ENCODE data around the gene GAREM2. TPM values are rescaled to one million over a fixed set of nuclear protein-coding genes. Genes with fewer than 3 reads are reported as not detected.

Gene GAREM2
- total and polyA plus RNA-seq, 9 of the 15 experiments (the other 6 are each of a cell fraction or from before 2014, with no cell fraction given): 1.7 to 12.4 (median 2.5) TPM

GRCh38 chr2:26184555-26185303, 11.8 kb downstream of the GAREM2 start:
- Histone ChIP-seq H2AFZ (ENCODE audit: low read depth, low read length) (peak overlapping the region; percentile 99), H3K27me3 (ENCODE audit: control insufficient read depth in 2 of 2, insufficient read depth in 2 of 2, low read length in 2 of 2) (no peaks in the 10 kb centered on the region), H3K9ac (ENCODE audit: insufficient read depth in 1 of 2, low read depth in 2 of 2, low read length in 2 of 2) (peak overlapping the region; percentile 79 to 92), H3K9me1 (ENCODE audit: control insufficient read depth, insufficient read depth, low read length) (no peaks in the 10 kb centered on the region), H4K20me1 (replicated peaks; ENCODE audit: control insufficient read depth, insufficient read depth, low read length) (no peaks in the 10 kb centered on the region), H3K4me2 (ENCODE audit: insufficient read depth, low read length) (peak overlapping the region; percentile 77), H3K79me2 (ENCODE audit: control insufficient read depth, insufficient read depth, low read length) (peaks cover 9% of the 10 kb centered on the region; the same call in 2 of the 3 replicates), H3K9me3 (replicated peaks; ENCODE audit: control insufficient read depth, insufficient read depth, low read depth, low read length) (no peaks in the 10 kb centered on the region), H3K4me1 (replicated peaks in 1 of 2; ENCODE audit: control insufficient read depth in 2 of 2, insufficient read depth in 2 of 2, low read length in 2 of 2) (peaks cover 14 to 36% of the 10 kb centered on the region in 2 experiments; a peak in 4 of 5 replicates), H3K27ac (ENCODE audit: extremely low read depth, low read depth, low read length) (peak overlapping the region; percentile 69; the same call in 2 of the 3 replicates), H3K4me3 (peak overlapping the region; percentile 68), H3K36me3 (ENCODE audit: control insufficient read depth, insufficient read depth, low read length) (peaks cover 16% of the 10 kb centered on the region; the same call in 2 of the 3 replicates)
- intact Hi-C loops (cut with micrococcal nuclease): no loop called here
- in situ Hi-C loops (cut with MboI): no loop called here
- peak; percentile 88 to 92 (median 91) for DNase-seq (ENCODE audit: extremely low read depth in 1 of 4, low spot score in 3 of 4)
- FAIRE-seq: peak; percentile 62
- POLR2A ChIA-PET: interaction anchor here (0.5 to 1.4 kb wide), 7 partner anchors 12 to 234 kb away, joined by 3 to 4 read pairs (median 3); partner anchors contain the start of genes HADHA, HADHB and RAB10
- BruUV-seq (replicated peaks): no TSS peak
- 14% methylated on average over 77 of the region's 114 CpGs for WGBS (ENCODE audit: insufficient coverage, low coverage, missing lambda C conversion rate)
- CTCF ChIA-PET (ENCODE audit: low intra/inter-chr PET ratio): interaction anchor here (0.5 to 1.2 kb wide), 3 partner anchors 9 to 38 kb away, joined by 3 to 5 read pairs (median 4); no protein-coding TSS in a partner anchor
- peak; percentile 96 for ATAC-seq
- TF ChIP-seq SIN3A (IDR thresholded peaks at IDR 0.05; ENCODE audit: borderline replicate concordance in 2 of 2, control insufficient read depth in 1 of 2, low read depth in 2 of 2, low read length in 2 of 2): 0 out of 4 replicates have a peak, but pooled peaks have one; percentile 17 to 43
- TF ChIP-seq SNIP1 (IDR thresholded peaks at IDR 0.05; ENCODE audit: low read depth): no peak
- peak; percentile 64 to 91 (median 81) for TF ChIP-seq CTCF (IDR thresholded peaks at IDR 0.05 in 2 of 3, conservative IDR thresholded peaks at IDR 0.05 in 1 of 3; ENCODE audit: insufficient read depth in 2 of 3, low read depth in 1 of 3, low read length in 3 of 3)
- peak; percentile 85 for TF ChIP-seq RBFOX2 (IDR thresholded peaks at IDR 0.05; ENCODE audit: low read depth, low read length)
- no peak for TF ChIP-seq POLR2H (tag; IDR thresholded peaks at IDR 0.05; ENCODE audit: low read depth)
- no peak for TF ChIP-seq RFX5 (IDR thresholded peaks at IDR 0.05; ENCODE audit: low read depth, low read length)
- peak; percentile 78 for TF ChIP-seq GABPB1 (CRISPR knock-in tag; IDR thresholded peaks at IDR 0.05)
- peak; percentile 84 for TF ChIP-seq HDAC8 (tag; IDR thresholded peaks at IDR 0.05)
- no peak for TF ChIP-seq NFYB (IDR thresholded peaks at IDR 0.05; ENCODE audit: extremely low read depth, insufficient read length)
- TF ChIP-seq PTBP1 (IDR thresholded peaks at IDR 0.05; ENCODE audit: low read depth, low read length): no peak
- no peak for TF ChIP-seq KAT8 (IDR thresholded peaks at IDR 0.05; ENCODE audit: low read depth)
- TF ChIP-seq MAZ (CRISPR knock-in tag; conservative IDR thresholded peaks at IDR 0.05 in 1 of 2, IDR thresholded peaks at IDR 0.05 in 1 of 2): peak in 1 of 2 experiments; percentile 55
- TF ChIP-seq NELFE (IDR thresholded peaks at IDR 0.05; ENCODE audit: insufficient read depth, insufficient read length): no peak
- TF ChIP-seq IFI16 (CRISPR knock-in tag; IDR thresholded peaks at IDR 0.05): no peak
- TF ChIP-seq CCAR2 (IDR thresholded peaks at IDR 0.05; ENCODE audit: low read depth, low read length): no peak
- peak; percentile 63 for TF ChIP-seq TBP (optimal IDR thresholded peaks at IDR 0.05; ENCODE audit: low read depth, low read length)
- no peak for TF ChIP-seq ARID2 (IDR thresholded peaks at IDR 0.05)
- TF ChIP-seq CBFA2T2 (conservative IDR thresholded peaks at IDR 0.05): no peak
- TF ChIP-seq DPF2 (IDR thresholded peaks at IDR 0.05): no peak
- TF ChIP-seq ZBTB34 (CRISPR knock-in tag; IDR thresholded peaks at IDR 0.05): peak; percentile 11; the same call in 1 of the 2 replicates
